KMS-11 (cell line): ENCODE measurements around the gene HGF.
"Not testable (repeated sequence)": the region's sequence is repeated elsewhere in the genome, so short reads cannot be mapped to it uniquely, and the experiment has no call there.

Experiments used
- H2AFZ ChIP-seq: fragments of 200-600 bp; sonication (generic); 2 replicates; pipeline ENCODE4 v1.6.1; 2016; ENCODE audit warnings: antibody characterized with exemption, mixed run types, low read depth
- H3K27ac ChIP-seq: fragments of 200-600 bp; sonication (generic); 2 replicates; pipeline ENCODE4 v1.6.1; 2016; ENCODE audit warnings: mild to moderate bottlenecking, mixed run types
- H3K27me3 ChIP-seq: fragments of 200-600 bp; sonication (generic); 2 replicates; pipeline ENCODE4 v1.6.1; 2017; ENCODE audit warnings: mild to moderate bottlenecking, low read depth, mixed run types, moderate library complexity; ENCODE audit not compliant: insufficient read depth
- H3K36me3 ChIP-seq: fragments of 200-600 bp; sonication (generic); 2 replicates; pipeline ENCODE4 v1.6.1; 2017; ENCODE audit warnings: mild to moderate bottlenecking, mixed run types; ENCODE audit not compliant: insufficient read depth
- H3K4me1 ChIP-seq: fragments of 200-600 bp; sonication (generic); 2 replicates; pipeline ENCODE4 v1.6.1; 2016; ENCODE audit warnings: mild to moderate bottlenecking, low read depth, mixed run types; ENCODE audit not compliant: poor library complexity, severe bottlenecking
- H3K4me2 ChIP-seq: fragments of 200-600 bp; sonication (generic); 2 replicates; pipeline ENCODE4 v1.7.0; 2016; ENCODE audit warnings: mild to moderate bottlenecking, mixed run types
- H3K4me3 ChIP-seq: fragments of 200-600 bp; sonication (generic); IDR thresholded peaks from 2 replicates; pipeline ENCODE4 v1.6.1; 2017; ENCODE audit warnings: low read depth, low read length, mixed read lengths; ENCODE audit not compliant: insufficient read depth
- H3K79me2 ChIP-seq: fragments of 200-600 bp; sonication (generic); 2 replicates; pipeline ENCODE4 v1.6.1; 2016; ENCODE audit warnings: low read depth, mixed run types; ENCODE audit not compliant: insufficient read depth
- H3K9ac ChIP-seq: fragments of 200-600 bp; sonication (generic); 2 replicates; pipeline ENCODE4 v1.6.1; 2016; ENCODE audit warnings: mild to moderate bottlenecking, mixed run types
- H4K20me1 ChIP-seq: fragments of 200-600 bp; sonication (generic); 2 replicates; pipeline ENCODE4 v1.6.1; 2016; ENCODE audit warnings: mild to moderate bottlenecking, mixed run types; ENCODE audit not compliant: insufficient read depth
- CTCF ChIP-seq: fragments of 200-600 bp; sonication (generic); conservative IDR thresholded peaks from 2 replicates; pipeline ENCODE4 v1.6.1; 2017; ENCODE audit warnings: low read depth, mild to moderate bottlenecking, antibody characterized with exemption, low read length, moderate library complexity, mixed read lengths

HGF gene

GRCh38 chr7:81769891-81770727 lies at the start of gene HGF:
TSS of gene HGF (minus strand) at chr7:81770047. CDS start at chr7:81769971, 76 bp downstream.
- no peaks in the 10 kb centered on the region for H3K27me3 ChIP-seq
- no peak within 1 kb of the TSS for H2AFZ ChIP-seq
- H3K27ac ChIP-seq, result peak within 1 kb of the TSS; percentile 48
- peaks cover 38% of the 10 kb centered on the region for H3K79me2 ChIP-seq
- H3K4me1 ChIP-seq, result peaks cover 45% of the 10 kb centered on the region
- no peak for TF ChIP-seq CTCF
- no peaks in the 10 kb centered on the region for H4K20me1 ChIP-seq
- no peaks in the 10 kb centered on the region for H3K36me3 ChIP-seq
- no peak within 1 kb of the TSS for H3K4me3 ChIP-seq
- peak within 1 kb of the TSS; percentile 20; the same call in 1 of the 2 replicates for H3K4me2 ChIP-seq
- peak within 1 kb of the TSS; percentile 32 for H3K9ac ChIP-seq

GRCh38 chr7:81816312-81816711 lies 46.5 kb upstream of the HGF start:
- H3K4me3 ChIP-seq, result no peak overlapping the region
- peaks cover 43% of the 10 kb centered on the region for H3K4me1 ChIP-seq
- H4K20me1 ChIP-seq, result no peaks in the 10 kb centered on the region
- no peak overlapping the region for H3K4me2 ChIP-seq
- H3K27ac ChIP-seq, result no peak overlapping the region
- H3K9ac ChIP-seq, result no peak overlapping the region
- H3K36me3 ChIP-seq, result no peaks in the 10 kb centered on the region
- no peak for TF ChIP-seq CTCF
- no peaks in the 10 kb centered on the region for H3K79me2 ChIP-seq
- H2AFZ ChIP-seq, result no peak overlapping the region
- H3K27me3 ChIP-seq, result no peaks in the 10 kb centered on the region

GRCh38 chr7:81812866-81813476 lies 43.1 kb upstream of the HGF start:
- H4K20me1 ChIP-seq, H3K36me3 ChIP-seq, H3K27me3 ChIP-seq, H3K79me2 ChIP-seq, H3K4me3 ChIP-seq: not testable (repeated sequence)
- H3K27ac ChIP-seq, result peak overlapping the region; percentile 84
- peak overlapping the region; percentile 95 for H3K4me2 ChIP-seq
- H2AFZ ChIP-seq, result peak overlapping the region; percentile 41
- H3K9ac ChIP-seq, result peak overlapping the region; percentile 49; the same call in 1 of the 2 replicates
- H3K4me1 ChIP-seq, result peaks cover 66% of the 10 kb centered on the region

- H2AFZ ChIP-seq, result peak overlapping the region; percentile 41
- H3K4me1 ChIP-seq, result peaks cover 63% of the 10 kb centered on the region
- H3K9ac ChIP-seq, result peak overlapping the region; percentile 49; the same call in 1 of the 2 replicates
- no peaks in the 10 kb centered on the region for H4K20me1 ChIP-seq
- H3K4me3 ChIP-seq, result no peak overlapping the region
- H3K4me2 ChIP-seq, result peak overlapping the region; percentile 95
- H3K27ac ChIP-seq, result peak overlapping the region; percentile 84
- H3K79me2 ChIP-seq, result no peaks in the 10 kb centered on the region
- no peak for TF ChIP-seq CTCF
- H3K27me3 ChIP-seq, result no peaks in the 10 kb centered on the region
- no peaks in the 10 kb centered on the region for H3K36me3 ChIP-seq
Observed at GRCh38 chr7:81811956-81812865, 42.4 kb upstream of the HGF start.
